ENCODE data around the gene ST6GALNAC3.

Gene ST6GALNAC3

GRCh38 chr1:76433526-76433925, 359.0 kb downstream of the ST6GALNAC3 start:
- DNase-seq (ENCODE audit: low read depth), result no peak

- DNase-seq (ENCODE audit: low read depth), result no peak
Observed at GRCh38 chr1:76443217-76443616, 368.7 kb downstream of the ST6GALNAC3 start.

- DNase-seq (ENCODE audit: low read depth), result no peak
Observed at GRCh38 chr1:76444773-76445172, 370.2 kb downstream of the ST6GALNAC3 start.

- no peak for DNase-seq (ENCODE audit: low read depth)
Observed at GRCh38 chr1:76450229-76450628, 375.7 kb downstream of the ST6GALNAC3 start.

GRCh38 chr1:76463278-76463677, 388.7 kb downstream of the ST6GALNAC3 start:
- DNase-seq (ENCODE audit: low read depth), result no peak

- DNase-seq (ENCODE audit: low read depth), result no peak
Observed at GRCh38 chr1:76463849-76464248, 389.3 kb downstream of the ST6GALNAC3 start.

- DNase-seq (ENCODE audit: low read depth), result no peak
Observed at GRCh38 chr1:76465030-76465429, 390.5 kb downstream of the ST6GALNAC3 start.

- no peak for DNase-seq (ENCODE audit: low read depth)
Observed at GRCh38 chr1:76470166-76470565, 395.6 kb downstream of the ST6GALNAC3 start.

GRCh38 chr1:76471536-76471935, 397.0 kb downstream of the ST6GALNAC3 start:
- DNase-seq (ENCODE audit: low read depth), result no peak

- DNase-seq (ENCODE audit: low read depth), result no peak
Observed at GRCh38 chr1:76473591-76473990, 399.0 kb downstream of the ST6GALNAC3 start.

- no peak for DNase-seq (ENCODE audit: low read depth)
Observed at GRCh38 chr1:76474922-76475321, 400.4 kb downstream of the ST6GALNAC3 start.

GRCh38 chr1:76477156-76477555, 402.6 kb downstream of the ST6GALNAC3 start:
- DNase-seq (ENCODE audit: low read depth), result no peak

- DNase-seq (ENCODE audit: low read depth), result no peak
Observed at GRCh38 chr1:76480827-76481226, 406.3 kb downstream of the ST6GALNAC3 start.

- DNase-seq (ENCODE audit: low read depth), result no peak
Observed at GRCh38 chr1:76481672-76482071, 407.1 kb downstream of the ST6GALNAC3 start.

- DNase-seq (ENCODE audit: low read depth), result no peak
Observed at GRCh38 chr1:76482272-76482671, 407.7 kb downstream of the ST6GALNAC3 start.

GRCh38 chr1:76491737-76492136, 417.2 kb downstream of the ST6GALNAC3 start:
- no peak for DNase-seq (ENCODE audit: low read depth)

- no peak for DNase-seq (ENCODE audit: low read depth)
Observed at GRCh38 chr1:76492752-76493430, 418.3 kb downstream of the ST6GALNAC3 start.

GRCh38 chr1:76494807-76495206, 420.3 kb downstream of the ST6GALNAC3 start:
- no peak for DNase-seq (ENCODE audit: low read depth)

- DNase-seq (ENCODE audit: low read depth), result no peak
Observed at GRCh38 chr1:76496871-76497270, 422.3 kb downstream of the ST6GALNAC3 start.

- DNase-seq (ENCODE audit: low read depth), result no peak
Observed at GRCh38 chr1:76500116-76500515, 425.6 kb downstream of the ST6GALNAC3 start.

- no peak for DNase-seq (ENCODE audit: low read depth)
Observed at GRCh38 chr1:76501136-76501535, 426.6 kb downstream of the ST6GALNAC3 start.

GRCh38 chr1:76501586-76502219, 427.2 kb downstream of the ST6GALNAC3 start:
- DNase-seq (ENCODE audit: low read depth), result no peak

- DNase-seq (ENCODE audit: low read depth), result no peak
Observed at GRCh38 chr1:76503100-76503499, 428.6 kb downstream of the ST6GALNAC3 start.

- no peak for DNase-seq (ENCODE audit: low read depth)
Observed at GRCh38 chr1:76503736-76504135, 429.2 kb downstream of the ST6GALNAC3 start.

Measured in activated gamma-delta T cell treated with anti-CD3 and anti-CD28 coated beads, Interleukin-2, amount 50 U/mL, for 16 hours (primary cell).